Hepatocyte (in vitro differentiated cells): ENCODE measurements around the gene FRAS1.

Experiments used
- CTCF ChIP-seq: fragments of 200-600 bp; sonication (generic); IDR thresholded peaks from 2 replicates; pipeline ENCODE4 v1.5.1; 2016; ENCODE audit warnings: antibody characterized with exemption, mild to moderate bottlenecking; ENCODE audit not compliant: poor library complexity
- EZH2 ChIP-seq: fragments of 200-600 bp; sonication (generic); IDR thresholded peaks from 2 replicates; pipeline ENCODE4 v1.6.1; 2016; ENCODE audit warnings: antibody characterized with exemption, mild to moderate bottlenecking, borderline replicate concordance
- EZH2phosphoT487 ChIP-seq: fragments of 200-600 bp; sonication (generic); IDR thresholded peaks from one replicate; pipeline ENCODE4 v1.6.1; 2018; ENCODE audit warnings: antibody characterized with exemption, mild to moderate bottlenecking, low read depth, moderate library complexity; ENCODE audit not compliant: unreplicated experiment, severe bottlenecking

DNA sequence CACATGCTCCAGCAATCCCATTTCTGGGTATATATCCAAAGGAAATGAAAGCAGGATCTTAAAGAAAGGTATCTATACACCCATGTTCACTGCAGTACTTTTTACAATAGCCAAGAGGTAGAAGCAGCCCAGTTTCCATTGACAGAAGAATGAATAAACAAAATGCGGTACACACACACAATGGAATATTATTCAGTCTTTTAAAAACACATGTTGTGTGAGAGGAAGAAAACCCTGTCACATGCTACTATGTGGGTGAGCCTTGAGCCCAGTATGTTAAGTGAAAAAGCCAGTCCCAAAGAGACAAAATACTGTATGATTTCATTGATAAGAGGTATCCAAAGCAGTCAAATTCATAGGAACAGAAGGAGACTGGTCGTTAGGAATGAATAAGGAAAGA lies 500.7 kb downstream of the FRAS1 start:
- TF ChIP-seq CTCF (no peak), EZH2 (no peak), EZH2phosphoT487 (no peak)
